Limb (tissue), 2 donors: ENCODE data around the gene SIRT6.
"Not testable (repeated sequence)": the region's sequence is repeated elsewhere in the genome, so short reads cannot be mapped to it uniquely, and the experiment has no call there.

Experiments
- DNase-seq, 2 donors: peaks; one replicate each; pipeline ENCODE4 v3.0.0-alpha.2; 2016; ENCODE audit errors: extremely low spot score in 2 of 2

Gene SIRT6

GRCh38 chr19:4199699-4200293, 17.4 kb upstream of the SIRT6 start:
- no peak for DNase-seq

- DNase-seq: peak in 1 of 2 donors; percentile 49
These were observed 16.2 kb upstream of the SIRT6 start for GRCh38 chr19:4198467-4199126.

- peak in 1 of 2 donors; percentile 41 for DNase-seq
These were observed 15.5 kb upstream of the SIRT6 start for GRCh38 chr19:4197625-4198466.

GRCh38 chr19:4197228-4197624, 14.9 kb upstream of the SIRT6 start:
- no peak for DNase-seq

- no peak for DNase-seq
These were observed 14.3 kb upstream of the SIRT6 start for GRCh38 chr19:4196587-4197148.

- DNase-seq: no peak
These were observed 13.6 kb upstream of the SIRT6 start for GRCh38 chr19:4196009-4196408.

- DNase-seq: no peak
These were observed 12.0 kb upstream of the SIRT6 start for GRCh38 chr19:4194353-4194752.

- not testable (repeated sequence) for DNase-seq
These were observed 10.2 kb upstream of the SIRT6 start for GRCh38 chr19:4192537-4192936.

GRCh38 chr19:4189641-4190040, 7.3 kb upstream of the SIRT6 start:
- no peak for DNase-seq

- DNase-seq: no peak
These were observed 5.2 kb upstream of the SIRT6 start for GRCh38 chr19:4187313-4188122.

GRCh38 chr19:4186087-4186993, 4.0 kb upstream of the SIRT6 start:
- peak; percentile 29 to 75 for DNase-seq

- DNase-seq: no peak
These were observed 3.2 kb upstream of the SIRT6 start for GRCh38 chr19:4185413-4186086.

- DNase-seq: no peak
These were observed 2.5 kb upstream of the SIRT6 start for GRCh38 chr19:4184718-4185352.

GRCh38 chr19:4183967-4184717, 1.8 kb upstream of the SIRT6 start:
- no peak for DNase-seq

GRCh38 chr19:4181053-4181508, 1.3 kb downstream of the SIRT6 start:
- DNase-seq: no peak

- DNase-seq: no peak
These were observed 3.4 kb downstream of the SIRT6 start for GRCh38 chr19:4178990-4179389.

GRCh38 chr19:4177146-4177545, 5.2 kb downstream of the SIRT6 start:
- DNase-seq: no peak

GRCh38 chr19:4175669-4175931, 6.8 kb downstream of the SIRT6 start:
- DNase-seq: no peak
